Measurements from ENCODE around the gene PPARG.

The PPARG gene

DNA sequence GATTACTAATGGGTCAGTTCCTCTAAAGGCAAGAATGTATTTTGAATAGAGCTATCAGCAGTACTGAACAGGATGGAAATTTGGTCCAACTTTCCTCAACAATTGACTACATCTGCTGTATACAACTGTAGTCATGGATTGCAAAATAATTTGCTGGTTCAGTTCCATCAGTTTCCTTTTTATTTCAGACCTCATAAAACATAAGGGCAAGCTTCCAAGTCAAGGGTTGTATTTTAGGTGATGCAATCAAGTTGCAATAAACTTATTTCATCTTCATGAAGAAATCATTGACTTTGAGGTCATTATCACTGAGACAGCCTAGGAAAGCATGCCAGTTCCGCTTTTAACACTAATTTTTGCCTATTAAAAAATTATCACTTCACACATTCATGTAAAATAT is 105.0 kb downstream of the PPARG start:
- H3K27ac Mint-ChIP-seq = no peak overlapping the region
- H3K27me3 Mint-ChIP-seq = peaks cover 34% of the 10 kb centered on the region
- H3K4me1 Mint-ChIP-seq = peaks cover 13% of the 10 kb centered on the region
- H3K4me3 Mint-ChIP-seq = no peak overlapping the region
- H3K9me3 Mint-ChIP-seq = no peaks in the 10 kb centered on the region
- ATAC-seq (no peak), DNase-seq (no peak)

DNA sequence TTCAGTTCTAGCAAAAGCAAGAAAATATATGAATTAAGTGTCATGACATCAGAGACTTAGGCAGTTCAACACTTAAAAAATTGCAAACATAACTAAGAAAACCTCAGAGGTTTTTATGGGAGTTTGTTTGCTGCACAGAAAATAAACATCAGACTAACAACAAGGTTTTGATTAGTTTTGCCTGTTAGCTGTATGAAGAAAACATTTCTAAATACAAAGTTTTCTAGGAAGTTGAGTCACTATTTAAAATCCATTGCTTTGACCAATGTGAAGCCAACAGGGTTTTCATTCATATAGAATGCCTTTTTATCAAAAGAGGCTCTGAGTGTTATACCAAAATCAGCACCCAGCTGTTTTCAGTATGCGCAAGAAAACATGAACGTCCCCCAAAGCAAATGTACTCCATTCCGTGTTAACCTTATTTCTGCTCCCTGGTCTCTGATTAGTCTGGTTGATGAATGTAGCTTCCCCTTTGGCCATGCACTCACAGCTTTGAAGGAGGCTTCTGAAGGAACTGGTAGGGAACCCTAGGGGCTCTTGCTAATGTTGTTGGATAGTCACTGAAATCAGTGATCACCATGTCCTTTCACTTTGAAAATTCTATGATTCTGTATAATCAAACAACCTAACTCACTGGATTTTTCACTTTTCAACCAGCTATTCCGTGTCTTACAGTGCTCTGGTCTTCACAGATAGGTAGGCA is 105.8 kb downstream of the PPARG start:
- no peaks in the 10 kb centered on the region for H3K9me3 Mint-ChIP-seq
- peak overlapping the region in 1 of 2 donors; percentile 15 for H3K4me3 Mint-ChIP-seq
- H3K27ac Mint-ChIP-seq = no peak overlapping the region

DNA sequence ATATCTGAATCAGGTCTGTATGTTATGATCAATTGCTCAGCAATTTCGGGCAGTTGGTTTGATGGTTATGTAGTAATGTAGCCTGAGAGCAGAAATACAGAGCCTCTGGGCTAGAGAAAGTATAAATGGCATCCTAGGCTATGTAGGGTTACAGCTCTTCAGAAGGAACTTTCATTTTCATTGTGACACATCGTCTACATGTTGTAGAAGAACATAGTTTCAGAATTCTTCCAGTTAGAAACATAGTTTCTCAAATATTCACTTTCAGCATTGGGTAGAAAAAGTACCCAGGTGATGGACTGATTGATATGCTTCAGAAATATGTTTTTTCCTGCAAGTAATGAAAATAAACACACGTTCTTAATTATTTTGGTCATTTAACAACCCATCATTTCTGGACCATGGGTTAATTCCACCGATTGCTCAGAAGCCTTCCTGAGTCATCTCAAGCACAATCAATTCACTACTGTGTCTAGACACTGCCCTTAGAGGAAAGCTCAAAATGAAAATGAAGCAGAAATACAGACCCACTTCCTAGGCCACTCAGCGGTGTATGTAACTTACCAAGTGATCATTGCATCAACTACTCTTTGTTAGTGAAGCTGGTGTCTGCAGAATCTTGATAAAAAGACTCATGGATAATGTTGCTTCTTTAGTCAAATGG is 106.6 kb downstream of the PPARG start:
- Mint-ChIP-seq H3K27ac (peak overlapping the region in 1 of 2 donors; percentile 41), H3K4me3 (peak overlapping the region; percentile 17 to 30), H3K4me1 (peaks cover 14% of the 10 kb centered on the region), H3K9me3 (no peaks in the 10 kb centered on the region), H3K27me3 (peaks cover 33% of the 10 kb centered on the region)
- DNase-seq (peak; percentile 13 to 41), ATAC-seq (peak; percentile 99)

More for the DNA sequence above, 105.8 kb downstream of the PPARG start:
- H3K27me3 Mint-ChIP-seq = peaks cover 34% of the 10 kb centered on the region
- ATAC-seq = no peak
- no peak for DNase-seq
- H3K4me1 Mint-ChIP-seq = peaks cover 13% of the 10 kb centered on the region

DNA sequence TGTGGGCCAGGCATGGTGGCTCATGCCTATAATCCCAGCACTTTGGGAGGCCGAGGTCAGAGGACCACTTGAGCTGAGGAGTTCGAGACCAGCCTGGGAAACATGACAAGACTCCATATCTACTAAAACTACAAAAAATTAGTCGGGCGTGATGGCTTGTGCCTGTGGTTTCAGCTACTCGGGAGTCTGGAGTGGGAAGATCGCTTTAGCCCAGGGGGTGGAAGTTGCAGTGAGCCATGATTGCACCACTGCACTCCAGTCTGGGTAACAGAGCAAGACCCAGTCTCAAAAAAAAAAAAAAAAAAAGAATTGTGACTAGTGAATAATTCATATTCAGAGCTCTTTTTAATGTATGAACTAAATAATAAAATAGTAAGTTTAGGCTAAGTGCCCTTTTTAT is 107.6 kb downstream of the PPARG start:
- no peak overlapping the region for H3K27ac Mint-ChIP-seq
- no peak for ATAC-seq
- peaks cover 23% of the 10 kb centered on the region for H3K4me1 Mint-ChIP-seq

DNA sequence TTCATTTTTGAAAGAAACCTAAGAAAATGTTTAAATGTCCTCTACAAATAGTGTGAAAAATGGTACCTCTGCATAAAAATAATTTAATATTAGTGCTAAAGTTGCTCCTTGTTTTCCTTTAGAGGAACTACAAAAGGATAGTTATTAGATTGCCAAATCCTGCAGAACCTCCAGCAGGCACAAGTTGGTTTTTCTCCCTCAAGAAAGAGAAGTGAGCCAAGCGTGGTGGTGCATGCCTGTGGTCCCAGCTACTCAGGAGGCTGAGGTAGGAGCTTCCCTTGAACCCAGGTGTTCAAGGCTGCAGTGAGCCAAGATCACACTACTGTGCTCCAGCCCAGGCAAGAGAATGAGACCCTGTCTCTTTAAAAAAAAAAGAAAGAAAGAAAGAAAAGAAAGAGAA is 110.4 kb downstream of the PPARG start:
- H3K27ac Mint-ChIP-seq = no peak overlapping the region
- H3K27me3 Mint-ChIP-seq = peaks cover 40% of the 10 kb centered on the region
- peaks cover 23% of the 10 kb centered on the region for H3K4me1 Mint-ChIP-seq
- DNase-seq (no peak), ATAC-seq (no peak)
- no peak overlapping the region for H3K4me3 Mint-ChIP-seq
- H3K9me3 Mint-ChIP-seq = no peaks in the 10 kb centered on the region

More for the DNA sequence above, 107.6 kb downstream of the PPARG start:
- no peak overlapping the region for H3K4me3 Mint-ChIP-seq
- DNase-seq = no peak
- H3K9me3 Mint-ChIP-seq = no peaks in the 10 kb centered on the region
- H3K27me3 Mint-ChIP-seq = peaks cover 35% of the 10 kb centered on the region

DNA sequence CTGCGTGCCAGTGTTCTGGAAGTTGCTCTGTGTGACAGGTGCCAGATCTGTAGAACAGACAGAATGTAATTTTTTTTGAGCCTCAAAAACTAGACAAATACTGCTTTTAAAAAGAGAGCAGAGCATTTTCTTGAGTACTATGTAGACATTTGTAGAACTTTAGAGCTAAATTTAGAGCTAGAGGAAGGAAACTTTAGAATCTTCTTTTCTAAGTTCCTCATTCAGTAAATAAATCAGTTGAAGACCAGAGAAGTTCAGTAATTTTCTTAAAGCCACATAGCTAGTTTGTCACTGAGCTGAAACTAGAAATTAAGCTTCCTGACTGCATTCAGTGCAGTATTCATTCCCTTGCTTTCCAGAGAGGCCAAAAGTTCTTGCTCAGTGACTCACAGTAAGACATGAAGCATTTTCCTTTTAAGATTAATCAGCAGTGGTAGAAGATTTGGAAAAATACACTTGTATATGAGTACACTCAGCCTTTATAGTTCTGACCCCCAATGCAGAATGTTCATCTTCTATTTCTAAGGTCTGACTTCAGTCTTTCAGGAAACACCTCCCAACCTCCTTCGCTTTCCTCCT is 111.8 kb downstream of the PPARG start:
- Mint-ChIP-seq H3K27me3 (peaks cover 51% of the 10 kb centered on the region), H3K4me1 (peaks cover 12% of the 10 kb centered on the region), H3K27ac (no peak overlapping the region), H3K9me3 (no peaks in the 10 kb centered on the region), H3K4me3 (no peak overlapping the region)
- ATAC-seq (no peak), DNase-seq (no peak)

DNA sequence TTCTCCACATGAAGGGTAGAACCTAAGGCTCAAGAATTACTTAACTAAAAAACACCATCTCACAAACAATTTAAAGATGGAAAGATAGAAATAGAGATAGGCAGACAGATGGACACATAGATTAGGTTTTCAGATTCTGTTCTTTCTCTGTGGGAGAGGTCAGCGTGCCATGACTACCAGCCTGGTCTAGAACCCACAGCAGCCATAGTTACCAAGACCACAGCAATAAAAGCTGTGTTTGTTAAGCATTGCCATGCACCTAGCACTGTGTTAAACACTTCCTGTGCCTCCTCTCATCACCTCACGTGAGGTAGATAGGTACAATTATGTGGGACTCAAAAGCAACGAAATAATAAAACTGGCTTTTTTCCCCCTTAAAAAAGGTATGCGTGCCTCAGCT is 112.3 kb downstream of the PPARG start:
- H3K4me3 Mint-ChIP-seq = no peak overlapping the region
- H3K4me1 Mint-ChIP-seq = peaks cover 10% of the 10 kb centered on the region
- peaks cover 52% of the 10 kb centered on the region for H3K27me3 Mint-ChIP-seq
- DNase-seq (no peak), ATAC-seq (no peak)
- no peak overlapping the region for H3K27ac Mint-ChIP-seq
- no peaks in the 10 kb centered on the region for H3K9me3 Mint-ChIP-seq

DNA sequence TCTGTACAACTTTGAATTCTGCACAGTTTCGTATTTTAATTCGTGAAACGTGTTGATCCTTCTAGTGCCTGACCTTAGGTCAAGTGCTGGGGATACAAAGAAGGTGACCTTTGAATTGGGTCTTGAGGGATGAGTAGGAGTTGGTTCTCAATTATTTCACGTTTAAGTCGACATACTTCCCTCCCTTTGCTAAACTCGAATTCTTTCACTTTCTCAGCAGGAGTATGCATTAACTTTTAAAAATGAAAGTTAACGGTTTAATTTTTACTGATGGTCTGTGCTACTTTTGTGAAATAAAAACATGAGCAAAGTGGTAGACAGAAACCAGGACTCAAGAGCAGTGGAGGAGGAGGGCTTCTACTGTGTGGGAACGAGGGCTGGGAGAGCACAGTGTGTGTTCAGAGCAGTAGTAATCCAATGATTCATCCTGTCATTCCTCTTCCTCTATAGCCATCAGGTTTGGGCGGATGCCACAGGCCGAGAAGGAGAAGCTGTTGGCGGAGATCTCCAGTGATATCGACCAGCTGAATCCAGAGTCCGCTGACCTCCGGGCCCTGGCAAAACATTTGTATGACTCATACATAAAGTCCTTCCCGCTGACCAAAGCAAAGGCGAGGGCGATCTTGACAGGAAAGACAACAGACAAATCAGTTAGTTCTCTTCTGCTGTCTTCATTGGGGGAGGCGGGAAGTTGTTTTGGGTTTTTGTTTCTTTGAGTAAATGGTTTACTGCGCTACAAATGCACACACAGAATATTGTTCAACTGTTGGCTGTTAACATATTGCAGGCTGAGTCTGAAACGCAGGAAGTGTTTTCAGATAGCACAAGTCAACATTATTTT is 116.8 kb downstream of the PPARG start:
- Mint-ChIP-seq H3K4me3 (no peak overlapping the region), H3K9me3 (no peaks in the 10 kb centered on the region), H3K27ac (no peak overlapping the region), H3K4me1 (peaks cover 7% of the 10 kb centered on the region), H3K27me3 (peaks cover 34% of the 10 kb centered on the region)
- DNase-seq (no peak), ATAC-seq (no peak)

DNA sequence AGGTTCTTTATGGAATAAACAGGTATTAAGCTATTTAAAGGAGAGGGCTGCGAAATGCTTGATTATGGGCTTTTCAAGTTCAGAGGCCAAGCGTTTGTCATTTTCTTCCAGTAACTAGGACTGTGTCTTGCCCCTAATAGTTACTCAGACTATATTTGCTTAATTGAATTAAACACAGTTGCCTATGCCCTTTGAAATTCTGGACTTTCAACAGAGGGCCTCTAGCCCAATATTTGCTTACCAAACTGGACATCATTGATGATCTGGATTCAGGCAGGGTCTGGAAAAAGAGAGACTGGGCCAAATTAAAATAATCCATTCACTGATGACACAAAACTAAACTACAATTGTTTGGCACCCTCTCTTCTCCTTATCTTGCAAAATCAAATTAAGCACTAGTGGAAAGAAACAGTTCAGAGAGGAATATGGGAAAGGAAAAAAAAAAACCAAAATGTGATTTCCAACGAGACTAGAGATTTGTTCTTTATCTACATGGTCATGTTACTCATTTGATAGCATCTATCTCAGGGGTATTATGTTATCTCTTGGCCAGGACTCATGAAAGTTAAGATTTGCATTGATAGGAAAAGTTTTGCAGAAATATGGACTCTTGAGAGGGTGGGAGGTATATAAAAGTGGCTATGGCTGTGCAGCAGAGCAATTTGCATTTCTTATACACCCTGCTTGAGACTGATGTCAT is 120.3 kb downstream of the PPARG start:
- Mint-ChIP-seq H3K4me3 (no peak overlapping the region), H3K27me3 (peaks cover 29% of the 10 kb centered on the region), H3K4me1 (no peaks in the 10 kb centered on the region), H3K9me3 (no peaks in the 10 kb centered on the region), H3K27ac (no peak overlapping the region)
- DNase-seq (no peak), ATAC-seq (no peak)

DNA sequence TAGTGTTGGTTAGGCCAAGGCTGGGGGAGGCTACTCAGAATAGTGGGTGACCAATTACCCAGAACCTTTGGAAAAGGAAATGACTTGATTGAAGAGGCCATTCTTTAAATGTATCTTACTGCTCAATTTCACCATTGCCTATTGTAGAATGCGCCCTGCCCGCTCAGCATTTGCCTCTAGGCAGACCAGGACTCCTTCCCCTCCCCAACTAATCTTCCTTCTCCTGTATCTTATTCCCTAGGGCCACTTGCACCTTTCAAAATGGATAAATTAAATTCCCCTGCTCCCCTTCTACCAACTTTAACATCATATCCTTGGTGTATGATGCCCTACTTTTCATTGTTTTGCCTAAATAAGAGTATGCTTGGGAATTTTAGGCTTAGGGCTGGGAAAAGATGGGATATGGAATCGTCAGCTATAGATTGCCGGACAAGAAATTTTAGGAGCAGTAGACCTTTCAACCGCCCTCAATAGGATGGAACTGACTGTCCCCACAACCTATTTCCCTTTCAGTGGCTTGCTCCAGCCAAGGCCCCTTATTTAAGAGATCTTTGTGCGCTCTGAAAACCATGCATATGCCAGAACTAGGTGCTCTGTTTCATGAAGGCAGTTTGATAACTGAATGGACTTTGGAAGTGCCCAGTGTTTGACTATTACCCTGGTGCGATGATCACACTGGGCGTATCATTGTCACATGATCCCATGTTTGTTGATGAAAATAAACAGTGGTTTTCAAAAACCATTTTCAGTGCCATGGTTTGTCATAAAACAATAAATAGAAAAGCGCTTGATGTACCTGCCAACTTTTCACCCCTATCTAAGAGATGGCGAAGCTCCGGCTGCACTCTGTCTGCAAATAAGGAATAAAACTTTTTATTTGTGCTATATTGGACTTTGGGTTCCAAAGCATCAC is 121.1 kb downstream of the PPARG start:
- peaks cover 2% of the 10 kb centered on the region for H3K4me1 Mint-ChIP-seq
- H3K27ac Mint-ChIP-seq = no peak overlapping the region
- no peaks in the 10 kb centered on the region for H3K9me3 Mint-ChIP-seq
- DNase-seq = no peak
- H3K4me3 Mint-ChIP-seq = no peak overlapping the region
- no peak for ATAC-seq
- peaks cover 25% of the 10 kb centered on the region for H3K27me3 Mint-ChIP-seq

DNA sequence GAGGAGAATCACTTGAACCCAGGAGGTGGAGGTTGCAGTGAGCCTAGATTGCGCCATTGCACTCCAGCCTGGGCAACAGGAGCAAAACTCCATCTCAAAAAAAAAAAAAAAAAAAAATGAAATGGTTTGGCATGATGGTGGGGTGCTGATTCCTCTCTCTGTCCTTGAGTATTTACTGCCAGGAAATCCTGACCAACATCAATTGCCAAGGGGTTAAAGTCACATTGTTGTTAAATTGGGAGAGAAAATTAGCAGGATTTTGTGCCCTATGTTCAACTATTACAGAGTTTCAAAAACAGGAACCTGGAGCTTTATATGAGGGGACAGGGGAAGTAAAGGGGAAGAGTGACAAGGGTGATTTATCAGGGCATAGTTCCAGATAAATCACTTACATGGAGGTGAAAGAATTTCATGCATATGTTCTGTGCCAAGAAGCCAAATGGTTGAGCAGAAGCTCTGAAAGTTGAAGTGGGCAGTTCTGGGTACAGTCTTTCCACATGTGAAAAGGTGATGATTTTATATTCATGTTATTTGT is 124.9 kb downstream of the PPARG start:
- no peak overlapping the region for H3K4me3 Mint-ChIP-seq
- peaks cover 5% of the 10 kb centered on the region for H3K4me1 Mint-ChIP-seq
- no peak for ATAC-seq
- H3K27me3 Mint-ChIP-seq = peaks cover 9% of the 10 kb centered on the region
- no peak overlapping the region for H3K27ac Mint-ChIP-seq
- H3K9me3 Mint-ChIP-seq = no peaks in the 10 kb centered on the region
- no peak for DNase-seq

DNA sequence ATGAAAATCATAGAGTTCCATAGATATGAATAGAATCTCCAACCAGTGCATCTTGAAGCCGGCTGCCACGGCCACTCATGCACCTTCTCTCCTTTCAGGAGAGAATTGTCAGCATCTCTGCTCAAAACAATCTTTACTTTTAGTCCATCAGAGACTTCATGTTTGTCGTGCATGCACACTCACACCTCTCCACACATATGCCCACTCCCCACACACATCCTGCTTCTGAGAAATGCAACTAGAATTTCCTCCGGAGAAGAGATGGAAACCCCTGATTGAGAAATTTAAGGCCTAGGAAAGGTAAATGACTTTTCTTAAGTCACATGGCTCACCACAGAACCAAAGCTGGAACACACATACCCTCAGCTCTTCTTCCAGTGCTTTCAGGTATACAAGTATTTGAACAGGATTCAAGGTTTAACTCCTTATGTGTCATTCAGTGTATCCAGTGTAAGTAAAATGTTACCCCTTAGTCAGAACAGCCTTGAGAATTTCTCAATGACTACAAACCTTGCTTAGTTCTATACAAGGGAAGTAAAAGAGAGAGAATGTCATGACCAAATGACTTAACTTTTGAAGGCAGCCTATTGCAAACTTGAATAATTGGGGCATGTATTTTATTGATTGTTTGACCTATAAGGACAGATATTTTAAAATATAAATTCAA is 126.3 kb downstream of the PPARG start:
- peaks cover 9% of the 10 kb centered on the region for H3K27me3 Mint-ChIP-seq
- H3K4me3 Mint-ChIP-seq = no peak overlapping the region
- H3K27ac Mint-ChIP-seq = no peak overlapping the region
- ATAC-seq (no peak), DNase-seq (no peak)
- peaks cover 5% of the 10 kb centered on the region for H3K4me1 Mint-ChIP-seq
- no peaks in the 10 kb centered on the region for H3K9me3 Mint-ChIP-seq

DNA sequence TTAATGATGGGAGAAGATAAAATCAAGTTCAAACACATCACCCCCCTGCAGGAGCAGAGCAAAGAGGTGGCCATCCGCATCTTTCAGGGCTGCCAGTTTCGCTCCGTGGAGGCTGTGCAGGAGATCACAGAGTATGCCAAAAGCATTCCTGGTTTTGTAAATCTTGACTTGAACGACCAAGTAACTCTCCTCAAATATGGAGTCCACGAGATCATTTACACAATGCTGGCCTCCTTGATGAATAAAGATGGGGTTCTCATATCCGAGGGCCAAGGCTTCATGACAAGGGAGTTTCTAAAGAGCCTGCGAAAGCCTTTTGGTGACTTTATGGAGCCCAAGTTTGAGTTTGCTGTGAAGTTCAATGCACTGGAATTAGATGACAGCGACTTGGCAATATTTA is 127.9 kb downstream of the PPARG start:
- ATAC-seq (no peak), DNase-seq (no peak)
- Mint-ChIP-seq H3K4me1 (peaks cover 5% of the 10 kb centered on the region), H3K27ac (no peak overlapping the region), H3K4me3 (no peak overlapping the region), H3K27me3 (peaks cover 2% of the 10 kb centered on the region), H3K9me3 (no peaks in the 10 kb centered on the region)

DNA sequence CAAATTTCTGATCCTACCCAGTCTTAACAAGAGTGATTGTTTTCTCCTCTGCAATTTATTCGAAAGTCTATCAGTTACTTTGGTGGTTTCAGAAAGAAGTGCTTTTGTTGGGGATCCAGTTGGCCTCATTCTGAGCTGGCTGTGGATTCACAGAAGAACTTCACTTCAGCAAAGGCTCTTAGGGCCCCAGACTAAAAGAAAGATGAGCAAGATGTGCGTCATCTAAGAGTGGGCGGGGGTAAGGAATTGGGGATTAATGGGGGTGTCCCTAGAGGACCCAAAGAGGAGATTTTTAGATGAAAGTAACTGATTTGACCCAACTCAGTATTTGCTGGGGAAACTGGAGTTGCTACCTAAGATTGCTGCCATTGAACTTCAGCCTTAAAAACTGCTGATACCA is 131.5 kb downstream of the PPARG start:
- no peak overlapping the region for H3K4me3 Mint-ChIP-seq
- H3K4me1 Mint-ChIP-seq = peaks cover 10% of the 10 kb centered on the region
- H3K27me3 Mint-ChIP-seq = peaks cover 13% of the 10 kb centered on the region
- DNase-seq = no peak
- no peak overlapping the region for H3K27ac Mint-ChIP-seq
- ATAC-seq = no peak
- H3K9me3 Mint-ChIP-seq = no peaks in the 10 kb centered on the region

All from stimulated activated naive CD8-positive, alpha-beta T cell treated with anti-CD3 and anti-CD28 coated beads, Interleukin-15, amount 100 ng/mL, for 72 hours (primary cell).